KG1 (cell line): ENCODE measurements around the gene IGSF3.

Source experiments
- DNase-seq: peaks from one replicate; lab custom pipeline; 2025; lab: John Stamatoyannopoulos, UW

Gene IGSF3

GRCh38 chr1:116667575-116668105 is at the start of gene IGSF3:
TSS of gene IGSF3 (minus strand) at chr1:116667733. CDS start at chr1:116666326, 1,407 bp downstream.
- DNase-seq, result no peak

- DNase-seq, result no peak
These were observed 49.8 kb upstream of the IGSF3 start for GRCh38 chr1:116717318-116717717.

- no peak for DNase-seq
These were observed 48.9 kb upstream of the IGSF3 start for GRCh38 chr1:116716391-116716790.

GRCh38 chr1:116713474-116713873 is 45.9 kb upstream of the IGSF3 start:
- no peak for DNase-seq

GRCh38 chr1:116712510-116712909 is 45.0 kb upstream of the IGSF3 start:
- no peak for DNase-seq

- DNase-seq, result no peak
These were observed 43.8 kb upstream of the IGSF3 start for GRCh38 chr1:116711263-116711840.

GRCh38 chr1:116710420-116711262 is 43.1 kb upstream of the IGSF3 start:
- DNase-seq, result no peak

- DNase-seq, result no peak
These were observed 42.2 kb upstream of the IGSF3 start for GRCh38 chr1:116709666-116710167.

GRCh38 chr1:116708255-116708900 is 40.8 kb upstream of the IGSF3 start:
- DNase-seq, result no peak

- no peak for DNase-seq
These were observed 39.3 kb upstream of the IGSF3 start for GRCh38 chr1:116706841-116707240.

- DNase-seq, result no peak
These were observed 38.6 kb upstream of the IGSF3 start for GRCh38 chr1:116706123-116706522.

GRCh38 chr1:116704278-116704677 is 36.7 kb upstream of the IGSF3 start:
- no peak for DNase-seq

GRCh38 chr1:116699605-116700004 is 32.1 kb upstream of the IGSF3 start:
- no peak for DNase-seq

- DNase-seq, result no peak
These were observed 30.7 kb upstream of the IGSF3 start for GRCh38 chr1:116698244-116698595.

- DNase-seq, result no peak
These were observed 30.2 kb upstream of the IGSF3 start for GRCh38 chr1:116697548-116698243.

- DNase-seq, result no peak
These were observed 27.0 kb upstream of the IGSF3 start for GRCh38 chr1:116694524-116694923.

- DNase-seq, result no peak
These were observed 26.4 kb upstream of the IGSF3 start for GRCh38 chr1:116693759-116694480.

GRCh38 chr1:116692879-116693278 is 25.3 kb upstream of the IGSF3 start:
- DNase-seq, result no peak

GRCh38 chr1:116690849-116691406 is 23.4 kb upstream of the IGSF3 start:
- no peak for DNase-seq

GRCh38 chr1:116690396-116690848 is 22.9 kb upstream of the IGSF3 start:
- no peak for DNase-seq
